Keratinocyte (primary cell): ENCODE results near the gene MRPL12. TPM values are rescaled to one million over a fixed set of nuclear protein-coding genes. Genes with fewer than 3 reads are reported as not detected.
A peak's percentile ranks its signal among the peaks of the same experiment; 100 is the strongest.

Experiments used
- DNase-seq: peaks from one replicate; pipeline ENCODE4 v3.0.0-alpha.2; 2011; ENCODE audit warnings: low read depth, missing footprints, low spot score
- FAIRE-seq: peaks from 2 replicates; lab custom pipeline; 2011; peaks lifted over from hg19 to GRCh38; lab: Jason Lieb, UNC
- H2AFZ ChIP-seq: 2 replicates; pipeline ENCODE4 v1.6.0; 2012; ENCODE audit warnings: low read length, control low read depth, inconsistent platforms; ENCODE audit not compliant: control insufficient read depth
- H3K27ac ChIP-seq: 2 replicates; pipeline ENCODE4 v1.5.1; 2011; ENCODE audit warnings: low read length; ENCODE audit not compliant: control insufficient read depth, insufficient read depth
- H3K27me3 ChIP-seq: 3 replicates; pipeline ENCODE4 v1.6.0; 2011; ENCODE audit warnings: low read length; ENCODE audit not compliant: control insufficient read depth, insufficient read depth; ENCODE audit errors: extremely low read depth
- H3K36me3 ChIP-seq, 2 experiments: 2 replicates in 1 of 2; 3 replicates in 1 of 2; pipeline ENCODE4 v1.5.1; 2011; ENCODE audit warnings: low read length in 2 of 2, mild to moderate bottlenecking in 1 of 2; ENCODE audit not compliant: control insufficient read depth in 2 of 2, insufficient read depth in 2 of 2; ENCODE audit errors: extremely low read depth in 1 of 2
- H3K4me1 ChIP-seq: 3 replicates; pipeline ENCODE4 v1.5.1; 2011; ENCODE audit warnings: low read length; ENCODE audit not compliant: control insufficient read depth, insufficient read depth; ENCODE audit errors: extremely low read depth
- H3K4me2 ChIP-seq: 3 replicates; pipeline ENCODE4 v1.6.0; 2011; ENCODE audit warnings: low read depth, low read length; ENCODE audit not compliant: control insufficient read depth, insufficient read depth; ENCODE audit errors: extremely low read depth
- H3K4me3 ChIP-seq, 3 experiments: fragments of 200-600 bp in 1 of 3; sonication (generic) in 1 of 3; 2 replicates in 2 of 3; 3 replicates in 1 of 3; pipeline ENCODE4 v1.5.1; 2011 to 2016; ENCODE audit warnings: low read length in 3 of 3, mild to moderate bottlenecking in 3 of 3, control low read depth in 2 of 3, inconsistent platforms in 1 of 3, low read depth in 1 of 3, mixed read lengths in 1 of 3, mixed run types in 1 of 3, moderate library complexity in 1 of 3; ENCODE audit not compliant: control insufficient read depth in 2 of 3, insufficient read depth in 2 of 3; ENCODE audit errors: extremely low read depth in 1 of 3
- H3K79me2 ChIP-seq: 2 replicates; pipeline ENCODE4 v1.6.0; 2012; ENCODE audit warnings: low read length; ENCODE audit not compliant: control insufficient read depth, insufficient read depth
- H3K9ac ChIP-seq: 3 replicates; pipeline ENCODE4 v1.6.0; 2011; ENCODE audit warnings: low read length; ENCODE audit not compliant: control insufficient read depth, insufficient read depth; ENCODE audit errors: extremely low read depth
- H3K9me1 ChIP-seq: 3 replicates; pipeline ENCODE4 v1.6.0; 2011; ENCODE audit warnings: low read length; ENCODE audit not compliant: control insufficient read depth, insufficient read depth; ENCODE audit errors: extremely low read depth
- H3K9me3 ChIP-seq: 2 replicates; pipeline ENCODE4 v1.5.1; 2012; ENCODE audit warnings: low read depth, low read length; ENCODE audit not compliant: control insufficient read depth
- H4K20me1 ChIP-seq: 3 replicates; pipeline ENCODE4 v1.6.0; 2011; ENCODE audit warnings: low read length; ENCODE audit not compliant: control insufficient read depth, insufficient read depth; ENCODE audit errors: extremely low read depth
- EZH2 ChIP-seq: IDR thresholded peaks from one replicate; pipeline ENCODE4 v1.6.1; 2012; ENCODE audit warnings: inconsistent platforms, mild to moderate bottlenecking, low read length, moderate library complexity
- dilution Hi-C: fragments of 300-500 bp; cut with MboI; formaldehyde crosslinking; loops from one replicate; pipeline ENCODE4 v1.7.0; 2020; ENCODE audit warnings: low sequenced_read_pairs; ENCODE audit not compliant: extremely low pct_ligation_motif_present
- polyA plus RNA-seq, 5 experiments: library from polyadenylated mRNA; depleted of rRNA in 3 of 5; stranded (reverse) in 3 of 5; stranded (forward) in 1 of 5; unstranded in 1 of 5; fragments of >200 nt; gene quantifications; 1 replicate in 1 of 5; 2 replicates in 3 of 5; 3 replicates in 1 of 5; pipeline versions ENCODE4 v1.2.1 to v1.2.3, GENCODE V29; 2011 to 2012; ENCODE audit warnings: missing spikeins in 2 of 5, low read depth in 1 of 5, low replicate concordance in 1 of 5
- TF ChIP-seq, protein P1 (sequence below), 3 experiments: IDR thresholded peaks in 1 of 3; conservative IDR thresholded peaks in 1 of 3; optimal IDR thresholded peaks in 1 of 3; 2 replicates in 2 of 3; 3 replicates in 1 of 3; pipeline versions ENCODE3 to v1.5.1; 2011; ENCODE audit warnings: low read length in 3 of 3, mild to moderate bottlenecking in 3 of 3, moderate library complexity in 2 of 3, control low read depth in 1 of 3, inconsistent platforms in 1 of 3; ENCODE audit not compliant: insufficient read depth in 2 of 3; ENCODE audit errors: extremely low read depth in 1 of 3

The MRPL12 gene
- polyA plus RNA-seq, 1 donor (not counting 4 experiments of a cell fraction or from before 2014, with no cell fraction given), result 78.5 TPM

DNA sequence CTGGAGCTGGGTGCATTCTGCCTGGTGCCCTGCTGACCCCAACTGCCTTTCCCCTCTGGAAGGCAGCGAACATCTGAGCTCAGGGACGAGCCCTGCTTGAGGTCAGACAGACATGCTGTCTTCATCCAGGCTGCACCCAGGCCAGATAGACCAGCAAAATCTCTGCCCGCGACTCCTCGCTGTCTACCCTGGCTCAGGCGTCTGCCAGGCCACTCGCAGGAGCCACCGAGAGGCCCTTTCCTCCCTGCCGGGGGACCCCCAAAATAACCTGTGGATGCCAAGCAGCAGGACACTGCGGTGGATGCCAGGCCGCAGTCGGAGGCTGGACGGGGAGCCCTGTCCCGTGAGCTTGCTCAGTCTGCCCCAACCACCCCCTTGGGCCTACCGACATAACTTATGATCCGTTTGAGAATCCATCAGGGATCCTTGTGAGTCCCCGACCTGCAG lies 5.6 kb downstream of the MRPL12 start:
- dilution Hi-C loops, result no loop called here
- Histone ChIP-seq H3K27me3 (no peaks in the 10 kb centered on the region), H4K20me1 (no peaks in the 10 kb centered on the region), H2AFZ (no peak overlapping the region), H3K36me3 (peaks cover 25 to 39% of the 10 kb centered on the region in 2 experiments), H3K4me2 (no peak overlapping the region), H3K4me1 (peaks cover 29% of the 10 kb centered on the region), H3K79me2 (peaks cover 34% of the 10 kb centered on the region), H3K4me3 (no peak overlapping the region), H3K9me1 (no peaks in the 10 kb centered on the region), H3K27ac (no peak overlapping the region), H3K9me3 (no peaks in the 10 kb centered on the region), H3K9ac (no peak overlapping the region)
- FAIRE-seq, result no peak
- no peak for DNase-seq
- TF ChIP-seq EZH2, result no peak
- TF ChIP-seq, protein P1, sequence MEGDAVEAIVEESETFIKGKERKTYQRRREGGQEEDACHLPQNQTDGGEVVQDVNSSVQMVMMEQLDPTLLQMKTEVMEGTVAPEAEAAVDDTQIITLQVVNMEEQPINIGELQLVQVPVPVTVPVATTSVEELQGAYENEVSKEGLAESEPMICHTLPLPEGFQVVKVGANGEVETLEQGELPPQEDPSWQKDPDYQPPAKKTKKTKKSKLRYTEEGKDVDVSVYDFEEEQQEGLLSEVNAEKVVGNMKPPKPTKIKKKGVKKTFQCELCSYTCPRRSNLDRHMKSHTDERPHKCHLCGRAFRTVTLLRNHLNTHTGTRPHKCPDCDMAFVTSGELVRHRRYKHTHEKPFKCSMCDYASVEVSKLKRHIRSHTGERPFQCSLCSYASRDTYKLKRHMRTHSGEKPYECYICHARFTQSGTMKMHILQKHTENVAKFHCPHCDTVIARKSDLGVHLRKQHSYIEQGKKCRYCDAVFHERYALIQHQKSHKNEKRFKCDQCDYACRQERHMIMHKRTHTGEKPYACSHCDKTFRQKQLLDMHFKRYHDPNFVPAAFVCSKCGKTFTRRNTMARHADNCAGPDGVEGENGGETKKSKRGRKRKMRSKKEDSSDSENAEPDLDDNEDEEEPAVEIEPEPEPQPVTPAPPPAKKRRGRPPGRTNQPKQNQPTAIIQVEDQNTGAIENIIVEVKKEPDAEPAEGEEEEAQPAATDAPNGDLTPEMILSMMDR (optimal IDR thresholded peaks at IDR 0.05 in 1 of 3, IDR thresholded peaks at IDR 0.05 in 1 of 3, conservative IDR thresholded peaks at IDR 0.05 in 1 of 3; ENCODE audit: extremely low read depth in 1 of 3, insufficient read depth in 2 of 3, low read length in 3 of 3), result no peak

- DNase-seq, result no peak
- Histone ChIP-seq H3K27ac (no peak overlapping the region), H3K4me2 (peak overlapping the region; percentile 98), H2AFZ (no peak overlapping the region), H3K9me1 (no peaks in the 10 kb centered on the region), H3K9ac (peak overlapping the region; percentile 13), H3K27me3 (no peaks in the 10 kb centered on the region), H3K4me3 (peak overlapping the region in 1 of 3 experiments; percentile 12), H3K79me2 (peaks cover 28% of the 10 kb centered on the region), H3K9me3 (no peaks in the 10 kb centered on the region), H4K20me1 (no peaks in the 10 kb centered on the region), H3K36me3 (peaks cover 16 to 27% of the 10 kb centered on the region in 2 experiments), H3K4me1 (peaks cover 23% of the 10 kb centered on the region)
- no peak for TF ChIP-seq EZH2
- TF ChIP-seq, protein P1 (optimal IDR thresholded peaks at IDR 0.05 in 1 of 3, IDR thresholded peaks at IDR 0.05 in 1 of 3, conservative IDR thresholded peaks at IDR 0.05 in 1 of 3; ENCODE audit: extremely low read depth in 1 of 3, insufficient read depth in 2 of 3, low read length in 3 of 3), result peak in 1 of 3 experiments; percentile 3
- FAIRE-seq, result no peak
- dilution Hi-C loops, result no loop called here
These were observed 7.5 kb downstream of the MRPL12 start for GRCh38 chr17:81710514-81711308.
